ENCODE results near the gene ALDH1A2.

Gene ALDH1A2

GRCh38 chr15:57943754-57944420 is 121.6 kb downstream of the ALDH1A2 start:
- DNase-seq (ENCODE audit: low spot score), result no peak
- no peak for TF ChIP-seq CTCF (IDR thresholded peaks at IDR 0.05; ENCODE audit: extremely low read depth, insufficient read depth, missing control alignments)
- in situ Hi-C loops (cut with MboI; ENCODE audit: low pct_unique_long_range_greater_than_20kb, low sequenced_read_pairs, unreplicated experiment), result no loop called here

- in situ Hi-C loops (cut with MboI; ENCODE audit: low pct_unique_long_range_greater_than_20kb, low sequenced_read_pairs, unreplicated experiment), result no loop called here
- no peak for DNase-seq (ENCODE audit: low spot score)
- no peak for TF ChIP-seq CTCF (IDR thresholded peaks at IDR 0.05; ENCODE audit: extremely low read depth, insufficient read depth, missing control alignments)
Measured at GRCh38 chr15:57943171-57943570, 122.3 kb downstream of the ALDH1A2 start.

- DNase-seq (ENCODE audit: low spot score), result no peak
- in situ Hi-C loops (cut with MboI; ENCODE audit: low pct_unique_long_range_greater_than_20kb, low sequenced_read_pairs, unreplicated experiment), result no loop called here
- TF ChIP-seq CTCF (IDR thresholded peaks at IDR 0.05; ENCODE audit: extremely low read depth, insufficient read depth, missing control alignments), result no peak
Measured at GRCh38 chr15:57941816-57942215, 123.7 kb downstream of the ALDH1A2 start.

- in situ Hi-C loops (cut with MboI; ENCODE audit: low pct_unique_long_range_greater_than_20kb, low sequenced_read_pairs, unreplicated experiment), result no loop called here
- no peak for TF ChIP-seq CTCF (IDR thresholded peaks at IDR 0.05; ENCODE audit: extremely low read depth, insufficient read depth, missing control alignments)
- no peak for DNase-seq (ENCODE audit: low spot score)
Measured at GRCh38 chr15:57932348-57932747, 133.2 kb downstream of the ALDH1A2 start.

- in situ Hi-C loops (cut with MboI; ENCODE audit: low pct_unique_long_range_greater_than_20kb, low sequenced_read_pairs, unreplicated experiment), result no loop called here
- TF ChIP-seq CTCF (IDR thresholded peaks at IDR 0.05; ENCODE audit: extremely low read depth, insufficient read depth, missing control alignments), result no peak
- no peak for DNase-seq (ENCODE audit: low spot score)
Measured at GRCh38 chr15:57931570-57931969, 133.9 kb downstream of the ALDH1A2 start.

GRCh38 chr15:57927091-57927631 is 138.3 kb downstream of the ALDH1A2 start:
- TF ChIP-seq CTCF (IDR thresholded peaks at IDR 0.05; ENCODE audit: extremely low read depth, insufficient read depth, missing control alignments), result no peak
- in situ Hi-C loops (cut with MboI; ENCODE audit: low pct_unique_long_range_greater_than_20kb, low sequenced_read_pairs, unreplicated experiment), result no loop called here
- DNase-seq (ENCODE audit: low spot score), result no peak
